Stomach (tissue), 4 donors: ENCODE data around the gene EEF1A2.

Source experiments
- EP300 ChIP-seq: sonication (generic); formaldehyde crosslinking; IDR thresholded peaks from one replicate; pipeline ENCODE4 v1.6.1; 2017; ENCODE audit warnings: antibody characterized with exemption
- POLR2AphosphoS5 ChIP-seq, 3 donors: sonication (generic); formaldehyde crosslinking; IDR thresholded peaks; one replicate each; pipeline ENCODE4 v1.6.1; 2016; ENCODE audit warnings: antibody characterized with exemption in 3 of 3

- TF ChIP-seq EP300 (no peak), POLR2AphosphoS5 (IDR thresholded peaks at IDR 0.05) (no peak)
Measured at GRCh38 chr20:63547725-63548480, 49.0 kb upstream of the EEF1A2 start, which contains the start of gene SRMS.
